HFFc6 (cell line): Measurements from ENCODE around the gene CACHD1. TPM values are rescaled to one million over a fixed set of nuclear protein-coding genes. Genes with fewer than 3 reads are reported as not detected.

Source experiments
- DNase-seq: peaks from one replicate; pipeline ENCODE4 v3.0.0-alpha.2; 2018
- H3K27ac Mint-ChIP-seq: 2 replicates; pipeline ENCODE4 v1.8.0; 2020; ENCODE audit warnings: mild to moderate bottlenecking, mixed read lengths
- H3K27me3 Mint-ChIP-seq: 2 replicates; pipeline ENCODE4 v1.8.0; 2021; ENCODE audit warnings: mild to moderate bottlenecking, moderate library complexity, mixed read lengths; ENCODE audit not compliant: insufficient read depth
- H3K36me3 Mint-ChIP-seq: 2 replicates; pipeline ENCODE4 v1.8.0; 2021; ENCODE audit warnings: low read depth, mixed read lengths
- H3K4me1 Mint-ChIP-seq: 2 replicates; pipeline ENCODE4 v1.8.0; 2020; ENCODE audit warnings: low read depth, mixed read lengths
- H3K4me3 Mint-ChIP-seq: 2 replicates; pipeline ENCODE4 v1.8.0; 2020; ENCODE audit warnings: mild to moderate bottlenecking, moderate library complexity, mixed read lengths
- H3K9me3 Mint-ChIP-seq: 2 replicates; pipeline ENCODE4 v1.8.0; 2020; ENCODE audit warnings: mild to moderate bottlenecking, mixed read lengths
- CTCF ChIP-seq: fragments of 200-600 bp; sonication (generic); IDR thresholded peaks from 2 replicates; pipeline ENCODE4 v1.5.0; 2021; ENCODE audit warnings: antibody characterized with exemption, mild to moderate bottlenecking
- total RNA-seq, 6 experiments: library from RNA; stranded (reverse); fragmentation: NEBNext Ultra II Directional; extraction: Animal tissue kit (Norgen Biotek cat#: 25700); gene quantifications; 2 replicates in 1 of 6; 3 replicates in 5 of 6; pipeline ENCODE4 v1.2.3, GENCODE V29; 2021

CACHD1 gene
- total RNA-seq, 6 experiments from 2014 or later = 3.9 to 5.5 (median 5.1) TPM

- TF ChIP-seq CTCF = no peak
- no peak overlapping the region for H3K4me3 Mint-ChIP-seq
- H3K9me3 Mint-ChIP-seq = no peaks in the 10 kb centered on the region
- no peak for DNase-seq
- no peak overlapping the region for H3K27ac Mint-ChIP-seq
- H3K4me1 Mint-ChIP-seq = peaks cover 54% of the 10 kb centered on the region
- H3K27me3 Mint-ChIP-seq = no peaks in the 10 kb centered on the region
- H3K36me3 Mint-ChIP-seq = no peaks in the 10 kb centered on the region
Measured at GRCh38 chr1:64522740-64523139, 52.8 kb downstream of the CACHD1 start.

- peaks cover 49% of the 10 kb centered on the region for H3K4me1 Mint-ChIP-seq
- no peaks in the 10 kb centered on the region for H3K36me3 Mint-ChIP-seq
- H3K9me3 Mint-ChIP-seq = no peaks in the 10 kb centered on the region
- DNase-seq = no peak
- no peak overlapping the region for H3K4me3 Mint-ChIP-seq
- no peak overlapping the region for H3K27ac Mint-ChIP-seq
- no peaks in the 10 kb centered on the region for H3K27me3 Mint-ChIP-seq
- no peak for TF ChIP-seq CTCF
Measured at GRCh38 chr1:64523413-64524337, 53.7 kb downstream of the CACHD1 start.

DNA sequence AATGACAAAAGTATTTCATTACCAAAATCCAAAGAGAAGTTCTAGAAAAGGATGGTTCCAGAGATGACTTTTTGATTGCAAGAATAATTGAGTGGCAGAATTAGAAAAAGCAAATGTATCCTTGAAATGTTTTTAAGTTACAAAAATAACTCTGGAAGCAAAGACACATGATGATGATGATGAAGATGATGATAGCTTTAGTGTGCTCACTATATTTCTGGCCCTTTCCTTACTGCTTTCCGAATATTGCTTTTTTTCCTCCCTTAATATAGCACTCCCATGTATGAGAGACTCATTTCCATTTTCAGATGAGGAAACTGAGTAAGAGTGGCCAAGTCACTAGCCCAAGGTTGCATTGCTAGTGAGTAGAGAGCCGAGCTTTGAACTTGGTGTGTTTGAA lies 54.7 kb downstream of the CACHD1 start:
- no peak for TF ChIP-seq CTCF
- H3K36me3 Mint-ChIP-seq = no peaks in the 10 kb centered on the region
- H3K4me1 Mint-ChIP-seq = peaks cover 41% of the 10 kb centered on the region
- H3K27ac Mint-ChIP-seq = no peak overlapping the region
- no peak for DNase-seq
- no peaks in the 10 kb centered on the region for H3K9me3 Mint-ChIP-seq
- H3K4me3 Mint-ChIP-seq = no peak overlapping the region
- H3K27me3 Mint-ChIP-seq = no peaks in the 10 kb centered on the region

- H3K27ac Mint-ChIP-seq = no peak overlapping the region
- no peak for DNase-seq
- no peaks in the 10 kb centered on the region for H3K9me3 Mint-ChIP-seq
- no peaks in the 10 kb centered on the region for H3K27me3 Mint-ChIP-seq
- H3K4me3 Mint-ChIP-seq = no peak overlapping the region
- TF ChIP-seq CTCF = no peak
- no peaks in the 10 kb centered on the region for H3K36me3 Mint-ChIP-seq
- H3K4me1 Mint-ChIP-seq = peaks cover 35% of the 10 kb centered on the region
Measured at GRCh38 chr1:64525116-64525686, 55.3 kb downstream of the CACHD1 start.

DNA sequence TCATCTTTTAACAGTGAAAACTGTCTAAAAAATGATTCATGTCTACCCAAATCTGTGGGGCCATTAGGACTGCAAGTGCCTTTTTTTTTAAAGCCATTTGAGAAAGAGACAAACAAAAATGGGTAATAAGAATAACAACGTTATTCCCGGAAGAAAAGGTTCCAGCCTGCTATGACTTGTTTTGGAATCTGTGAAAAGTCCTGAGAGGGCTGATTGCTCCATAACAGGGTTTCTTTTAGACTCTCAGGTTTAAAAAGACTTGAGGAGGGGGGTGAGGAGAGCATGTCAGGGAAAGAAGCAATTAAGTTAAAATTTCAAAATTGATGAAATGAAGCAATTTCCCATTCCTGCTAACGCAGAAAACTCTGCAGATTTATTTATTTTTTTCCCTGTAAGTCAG lies 56.4 kb downstream of the CACHD1 start:
- Mint-ChIP-seq H3K27ac (no peak overlapping the region), H3K9me3 (no peaks in the 10 kb centered on the region), H3K36me3 (no peaks in the 10 kb centered on the region), H3K27me3 (no peaks in the 10 kb centered on the region), H3K4me3 (no peak overlapping the region), H3K4me1 (peaks cover 28% of the 10 kb centered on the region)
- no peak for TF ChIP-seq CTCF
- no peak for DNase-seq
